HG03045 (cell line): ENCODE measurements around the gene ACIN1.
"Not testable (repeated sequence)": the region's sequence is repeated elsewhere in the genome, so short reads cannot be mapped to it uniquely, and the experiment has no call there.

ENCODE experiments used
- ATAC-seq: cut with Tn5 transposase; IDR thresholded peaks from one replicate; pipeline ENCODE4 v1.9.1; 2021; ENCODE audit warnings: mild to moderate bottlenecking, moderate library complexity; ENCODE audit not compliant: unreplicated experiment

ACIN1 gene

DNA sequence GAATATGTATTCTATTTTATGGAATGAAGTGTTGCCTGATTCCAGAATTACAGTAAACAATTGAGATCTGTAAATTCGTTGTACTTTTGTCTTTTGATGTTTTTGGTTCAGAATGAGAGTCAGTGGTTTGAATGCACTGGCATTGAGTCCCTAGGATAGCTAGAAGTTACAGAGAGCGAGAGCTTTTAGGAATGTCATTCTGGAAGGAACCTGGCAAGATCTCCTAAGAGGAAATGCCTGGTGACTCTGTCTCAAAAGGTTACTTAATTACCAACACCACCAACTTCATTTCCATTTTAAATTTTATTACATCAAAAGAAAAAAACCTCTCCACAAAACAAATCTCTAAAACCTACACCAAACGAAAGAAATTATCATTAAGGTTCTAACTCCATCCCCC lies 30.1 kb upstream of the ACIN1 start:
- no peak for ATAC-seq

DNA sequence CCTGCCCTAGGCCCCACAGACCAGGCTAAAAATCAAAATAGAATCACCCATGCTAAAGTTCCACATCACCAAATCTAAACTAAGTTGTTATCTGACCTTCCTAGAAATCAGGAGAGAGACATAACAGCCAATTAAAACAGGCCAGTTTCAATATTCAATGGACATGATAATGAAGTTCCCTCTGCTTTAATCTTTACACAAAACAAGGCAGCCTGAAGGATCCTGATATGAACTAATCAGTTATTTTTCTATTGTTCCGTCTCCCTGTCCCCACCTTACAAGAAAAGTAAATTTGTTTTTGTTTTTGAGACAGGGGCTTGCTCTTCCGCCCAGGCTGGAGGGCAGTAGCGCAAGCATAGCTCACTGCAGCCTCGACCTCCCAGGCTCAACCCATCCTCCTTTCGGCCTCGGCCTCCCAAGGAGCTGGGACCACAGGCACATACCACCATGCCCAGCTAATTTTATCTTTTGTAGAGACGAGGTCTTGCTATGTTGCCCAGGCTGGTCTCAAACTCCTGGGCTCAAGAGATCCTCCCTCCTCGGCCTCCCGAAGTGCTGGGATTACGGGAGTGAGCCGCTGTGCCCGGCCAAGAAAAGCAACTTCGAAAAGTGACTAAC lies 29.5 kb upstream of the ACIN1 start:
- ATAC-seq: no peak

DNA sequence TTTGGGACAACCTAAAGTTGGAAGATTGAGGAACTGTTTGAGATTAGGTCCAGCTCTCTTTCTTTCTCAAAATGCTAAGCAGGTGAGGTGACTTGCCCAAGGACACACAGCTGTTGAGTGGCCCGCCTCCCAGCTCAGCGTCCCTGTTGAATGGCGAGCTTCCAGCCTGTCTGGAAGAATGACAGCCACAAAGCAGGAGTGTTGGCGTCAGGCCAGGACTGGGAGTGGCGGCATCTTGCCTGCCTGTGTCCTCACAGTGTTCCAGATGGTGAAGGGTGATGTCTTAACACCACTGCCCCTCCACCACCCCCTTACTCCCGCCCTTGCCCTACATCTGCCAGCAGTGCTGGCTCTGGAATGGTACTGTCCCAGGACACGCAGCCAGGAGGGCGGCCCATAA lies 28.5 kb upstream of the ACIN1 start:
- no peak for ATAC-seq

DNA sequence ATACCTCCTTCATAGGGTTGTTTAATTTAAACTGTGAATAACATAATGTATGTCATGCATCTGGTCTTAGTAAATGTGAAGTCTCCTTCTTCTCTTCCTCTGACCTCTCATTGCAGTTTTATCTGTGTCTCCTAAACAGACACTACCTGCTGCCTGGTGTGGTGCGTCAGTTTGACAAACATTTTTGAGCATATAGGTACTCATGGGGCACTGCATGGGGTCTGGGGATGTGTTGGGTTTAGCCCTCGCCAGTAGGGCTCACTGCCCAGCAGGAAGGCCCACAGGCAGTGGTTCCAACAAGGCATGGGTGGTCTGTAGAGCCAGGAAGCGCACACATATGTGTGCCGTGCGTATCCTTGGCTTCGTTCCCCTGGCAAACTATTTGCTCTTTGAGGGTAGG lies 27.1 kb upstream of the ACIN1 start:
- ATAC-seq: no peak

DNA sequence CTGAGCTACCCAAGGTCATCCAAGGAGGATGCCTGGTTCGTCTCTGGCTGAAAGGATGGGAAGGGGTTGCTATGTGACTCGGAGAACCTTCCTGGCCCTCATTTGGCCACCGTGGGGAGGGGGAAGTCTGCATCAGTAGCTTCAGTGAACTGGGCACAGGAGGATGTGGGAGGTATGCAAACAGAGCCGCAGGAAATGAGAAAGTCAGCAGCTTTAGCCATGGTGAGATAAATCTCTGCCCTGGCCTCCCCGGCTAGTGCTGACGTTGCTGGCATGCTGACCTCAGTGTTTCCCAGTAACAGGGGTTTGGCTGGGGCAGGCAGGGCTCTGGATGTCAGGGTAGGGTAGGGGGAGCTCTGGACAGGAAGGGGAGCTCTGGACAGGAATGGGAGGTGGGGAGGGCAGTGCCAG lies 26.4 kb upstream of the ACIN1 start:
- ATAC-seq: no peak

DNA sequence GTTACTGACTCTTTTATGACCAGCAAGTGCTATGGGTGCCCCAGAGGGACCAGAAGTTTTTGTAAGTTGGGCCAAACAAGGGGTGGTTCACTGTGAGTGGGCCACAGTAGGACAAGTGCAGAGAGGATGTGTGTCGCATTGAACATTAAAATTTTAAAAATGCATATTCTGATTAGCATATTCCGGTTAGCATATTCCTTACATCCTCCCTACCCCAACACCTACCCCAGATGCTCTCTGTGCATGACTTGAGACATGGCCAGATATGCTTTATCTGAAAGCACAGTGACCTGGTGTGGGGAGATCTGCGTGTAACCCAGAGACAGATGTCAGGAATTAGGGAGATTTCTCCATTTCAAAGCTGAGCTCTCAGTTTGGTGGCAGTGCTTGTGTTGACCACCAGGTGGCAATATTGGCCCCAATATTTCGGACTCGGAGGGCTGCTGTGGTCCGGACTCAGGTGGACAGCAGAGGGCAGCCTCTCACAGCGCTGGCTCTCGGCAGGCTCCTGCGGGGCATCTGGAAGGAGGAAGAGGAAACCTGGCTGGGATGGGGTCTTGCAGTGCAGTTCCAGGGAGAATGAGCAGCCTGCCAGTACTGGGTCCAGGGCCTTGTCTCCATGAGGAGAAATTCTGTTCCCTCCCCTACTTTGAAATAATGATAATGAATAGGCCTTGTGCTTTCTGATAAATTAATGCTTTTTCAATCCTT lies 25.8 kb upstream of the ACIN1 start:
- peak; percentile 67 for ATAC-seq

DNA sequence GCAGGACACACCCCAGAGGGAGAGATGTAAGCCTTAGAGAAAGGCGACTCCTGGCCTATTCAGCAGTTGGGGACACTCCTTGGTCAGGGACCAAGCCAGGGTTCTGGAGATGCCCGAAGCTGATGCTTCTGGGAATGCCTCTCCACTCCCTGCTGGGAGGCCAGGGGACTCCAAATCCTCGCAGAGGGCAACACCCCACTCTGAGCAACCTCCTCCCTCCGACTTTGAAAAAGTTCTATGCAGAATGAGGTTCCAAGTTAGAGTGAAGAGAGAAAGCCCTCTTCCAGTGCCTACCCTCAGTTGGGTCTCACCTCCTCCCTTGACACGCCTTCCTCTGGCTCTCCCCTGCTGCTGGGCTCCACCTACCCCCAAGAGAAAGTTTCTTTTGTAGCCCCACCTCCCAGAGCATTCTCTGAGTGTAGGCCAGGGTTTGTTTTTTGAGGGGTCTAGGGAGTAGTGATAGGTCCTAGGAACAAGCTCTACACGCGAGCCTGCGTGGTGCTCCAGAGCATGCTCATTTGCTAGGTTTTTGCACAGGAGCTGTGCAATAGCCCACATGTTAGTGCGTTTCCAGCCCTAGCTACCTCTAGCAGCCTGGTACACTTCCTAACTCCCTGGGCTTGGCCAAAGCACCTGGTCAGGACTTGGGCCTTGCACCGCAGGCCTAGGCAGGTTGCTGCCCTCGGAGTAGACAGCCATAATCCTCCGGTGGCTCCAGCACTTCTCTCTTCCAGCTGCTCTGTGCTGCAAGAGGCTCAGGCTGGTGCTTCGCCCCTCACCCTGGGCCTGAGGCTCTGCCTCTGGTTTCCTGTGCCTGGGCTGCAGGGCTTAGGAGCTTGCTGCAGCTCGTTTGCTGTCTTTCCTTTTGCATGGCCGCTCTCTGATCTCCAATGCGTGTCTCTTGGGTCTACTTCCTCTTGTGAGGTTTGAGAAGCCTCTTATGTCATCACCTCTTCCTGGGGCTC lies 24.7 kb upstream of the ACIN1 start:
- no peak for ATAC-seq

DNA sequence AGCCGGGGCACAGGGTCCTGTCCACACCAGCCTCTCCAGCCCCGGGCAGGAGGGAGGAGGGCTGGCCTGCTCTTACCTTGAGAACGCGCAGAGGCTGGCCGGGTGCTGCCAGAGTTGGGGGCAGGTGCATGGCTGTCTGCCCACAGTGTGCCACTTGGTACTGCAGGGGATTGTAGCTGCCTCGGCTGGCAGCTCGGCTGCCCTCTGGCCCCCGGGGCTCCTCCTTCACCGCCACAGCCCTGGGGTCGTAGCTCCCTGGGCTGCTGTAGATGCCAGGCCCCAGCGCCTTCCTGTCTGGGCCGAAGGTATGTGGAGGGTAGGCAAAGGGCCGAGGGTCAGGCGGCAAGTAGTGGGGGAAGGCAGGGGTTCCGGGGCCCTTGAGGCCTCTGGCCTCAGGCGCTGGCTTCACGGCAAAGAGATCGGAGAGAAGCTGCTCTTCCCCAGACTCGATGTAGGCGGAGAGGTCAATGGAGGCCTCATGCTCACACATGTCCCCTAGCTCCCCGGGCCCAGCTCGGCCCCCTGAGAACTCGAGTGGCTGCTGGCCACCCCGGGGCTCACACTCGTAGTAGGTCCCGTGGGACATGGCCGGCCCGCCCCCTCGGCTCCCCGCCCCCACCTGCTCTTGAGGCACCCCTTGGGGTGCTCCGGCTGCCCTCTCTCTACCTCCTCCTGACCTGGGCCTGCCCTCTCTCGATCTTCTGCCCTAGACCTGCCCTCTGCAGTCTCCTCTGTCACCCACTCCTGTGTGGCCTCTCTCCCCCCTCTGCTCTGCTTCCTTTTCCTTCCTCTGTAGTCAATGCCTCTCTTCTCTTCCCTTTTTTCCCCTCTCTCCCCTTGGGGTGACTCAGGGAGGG lies 23.8 kb upstream of the ACIN1 start, which contains the start of gene CEBPE:
CEBPE (minus strand) TSS at position 750 of the 857 bp plus-strand sequence; CDS start at position 586, 164 bp downstream.
- ATAC-seq: no peak

DNA sequence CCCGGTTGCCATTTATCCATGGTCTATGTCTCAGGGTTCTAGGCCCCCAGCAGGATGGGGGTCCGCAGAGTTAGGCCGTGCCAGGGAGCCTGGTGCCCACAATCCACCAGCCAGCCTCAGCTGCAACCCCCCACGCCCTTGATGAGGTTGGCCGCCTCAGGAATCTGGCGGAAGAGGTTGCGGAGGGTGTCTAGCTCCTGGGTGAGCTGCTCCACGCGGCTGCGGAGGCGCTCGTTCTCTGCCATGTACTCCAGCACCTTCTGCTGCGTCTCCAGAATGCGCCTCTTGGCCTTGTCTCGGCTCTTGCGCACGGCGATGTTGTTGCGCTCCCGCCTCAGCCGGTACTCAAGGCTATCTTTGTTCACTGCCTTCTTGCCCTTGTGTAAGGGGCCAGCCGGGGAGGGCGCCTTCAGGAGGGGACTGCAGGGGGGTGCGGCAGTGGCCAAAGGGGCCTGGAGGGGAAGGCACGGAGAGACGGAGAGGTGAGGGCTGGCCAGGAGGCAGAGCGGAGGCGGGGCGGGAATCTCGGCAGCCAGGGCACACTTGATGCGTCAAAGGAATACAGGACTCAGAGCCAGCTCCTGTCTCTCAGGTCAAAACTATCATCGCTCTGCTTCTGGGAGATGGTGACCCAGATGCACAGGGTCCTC lies 22.6 kb upstream of the ACIN1 start:
- no peak for ATAC-seq

DNA sequence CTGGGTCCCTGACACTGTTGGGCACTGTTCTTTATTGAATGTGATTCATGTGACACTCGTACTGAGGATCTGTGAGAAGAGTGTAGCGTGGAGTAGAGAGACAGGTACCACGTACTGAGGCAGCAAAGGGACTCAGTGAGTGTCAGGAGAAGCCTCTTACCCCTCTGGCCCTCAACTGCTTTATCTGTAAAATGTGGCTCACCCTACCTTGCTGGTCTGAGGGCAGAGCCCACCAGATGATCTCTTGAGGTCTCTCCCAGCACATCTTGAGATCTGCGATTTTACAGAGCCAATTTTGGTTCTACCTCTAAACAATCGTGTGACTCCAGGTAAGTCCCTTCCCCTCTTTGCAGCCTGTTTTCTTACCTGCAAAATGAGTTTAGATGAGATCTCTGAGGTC lies 21.0 kb upstream of the ACIN1 start:
- no peak for ATAC-seq

DNA sequence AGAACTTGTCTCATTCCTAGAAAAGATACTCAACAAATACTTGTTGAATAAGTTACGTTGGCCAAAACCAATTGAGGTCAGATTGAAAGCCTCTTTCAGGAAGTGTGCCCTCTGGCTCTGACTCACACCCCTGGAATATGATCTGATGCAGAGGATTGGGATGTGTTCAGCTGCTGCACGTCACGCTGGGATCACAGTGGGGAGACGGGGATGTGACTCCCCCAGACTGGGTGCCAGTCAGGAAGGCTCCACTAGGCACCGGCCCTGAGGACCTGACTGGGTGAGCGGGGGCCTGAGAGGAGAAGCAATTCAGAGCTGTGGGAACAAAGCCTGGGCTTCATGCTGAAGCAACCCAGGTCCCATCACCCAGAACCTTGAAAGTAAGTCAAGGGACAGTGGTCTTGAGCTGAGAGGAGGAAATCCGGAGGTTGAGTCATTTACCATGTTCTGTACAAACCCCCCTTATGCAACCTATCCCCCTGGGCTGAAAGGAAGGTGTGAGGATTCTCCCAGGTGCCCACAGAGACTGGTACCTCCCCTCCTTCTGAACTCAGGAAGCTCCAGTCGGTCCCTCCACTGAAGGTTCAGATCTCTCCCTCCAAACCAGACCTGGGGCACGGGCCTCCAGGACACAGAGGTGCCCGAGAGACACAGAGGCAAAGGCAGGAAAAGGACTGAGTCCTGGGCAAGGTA lies 20.2 kb upstream of the ACIN1 start:
- no peak for ATAC-seq

DNA sequence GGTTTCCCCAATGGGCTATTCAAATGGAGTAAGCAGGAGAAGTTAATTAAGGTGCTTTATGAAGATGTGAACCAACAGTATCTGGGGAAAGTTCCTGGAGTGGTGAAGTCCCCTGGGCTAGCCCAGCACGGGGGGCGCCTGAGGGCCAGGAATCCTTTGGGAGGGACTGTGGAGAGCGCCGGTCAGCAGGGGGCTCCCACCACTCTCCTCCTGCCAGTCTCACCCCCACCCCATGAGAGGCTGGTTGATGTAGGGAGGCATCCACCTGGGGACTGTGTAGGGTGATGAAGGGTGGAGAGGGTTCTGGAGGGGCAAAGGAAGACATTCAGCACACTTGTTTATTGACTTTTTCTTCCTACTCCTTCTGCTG lies 19.7 kb upstream of the ACIN1 start:
- no peak for ATAC-seq

DNA sequence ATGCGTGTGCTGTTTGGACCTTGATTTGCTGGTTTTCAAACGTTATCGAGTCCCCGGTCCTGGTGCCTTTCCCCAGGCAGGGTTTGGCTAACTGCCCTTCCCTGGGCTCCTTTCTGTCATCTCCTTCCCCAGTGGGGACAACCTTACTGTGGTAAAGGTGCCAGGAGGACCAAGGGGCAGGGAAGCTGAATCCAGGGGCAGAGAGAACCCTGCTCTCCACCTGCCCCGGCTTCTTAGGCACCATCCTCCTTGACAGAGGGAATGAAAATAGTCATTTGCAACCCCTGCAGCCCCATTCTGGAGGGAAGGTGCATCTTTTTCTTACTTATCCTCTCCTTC lies 19.2 kb upstream of the ACIN1 start:
- no peak for ATAC-seq

DNA sequence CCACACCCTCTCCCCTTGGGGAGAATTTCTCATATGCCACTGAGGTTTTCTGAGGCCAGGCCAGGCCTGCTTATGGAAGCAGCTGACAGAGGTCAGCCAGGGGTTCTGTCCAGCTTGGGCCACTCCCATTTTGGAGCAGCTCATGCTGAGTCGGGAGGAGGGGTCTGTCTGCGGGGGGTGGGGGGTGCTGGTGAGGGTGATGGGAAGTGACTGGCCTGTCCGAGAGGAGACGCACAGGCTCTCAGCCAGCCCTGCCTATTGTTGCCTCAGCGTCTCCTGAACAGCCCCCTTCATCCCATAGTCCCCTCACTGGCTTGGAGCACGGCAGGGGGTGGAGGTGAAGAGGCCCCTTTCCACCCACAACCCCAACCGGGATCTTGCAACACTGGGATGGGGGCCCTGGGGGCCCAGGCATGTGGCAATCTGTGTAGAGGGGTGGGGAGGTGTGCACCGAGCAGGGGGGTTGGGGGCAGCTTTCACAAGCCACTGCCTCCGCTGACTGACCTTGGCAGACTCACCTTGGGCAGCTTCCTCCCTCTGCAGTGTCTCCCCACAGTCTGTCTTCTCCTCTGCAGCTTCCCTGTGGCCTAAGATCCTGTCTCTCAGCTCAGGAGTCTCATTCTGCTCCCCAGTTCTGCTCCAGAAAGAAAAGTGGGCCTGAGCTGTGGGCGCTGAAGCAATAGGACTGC lies 18.6 kb upstream of the ACIN1 start:
- ATAC-seq: no peak

DNA sequence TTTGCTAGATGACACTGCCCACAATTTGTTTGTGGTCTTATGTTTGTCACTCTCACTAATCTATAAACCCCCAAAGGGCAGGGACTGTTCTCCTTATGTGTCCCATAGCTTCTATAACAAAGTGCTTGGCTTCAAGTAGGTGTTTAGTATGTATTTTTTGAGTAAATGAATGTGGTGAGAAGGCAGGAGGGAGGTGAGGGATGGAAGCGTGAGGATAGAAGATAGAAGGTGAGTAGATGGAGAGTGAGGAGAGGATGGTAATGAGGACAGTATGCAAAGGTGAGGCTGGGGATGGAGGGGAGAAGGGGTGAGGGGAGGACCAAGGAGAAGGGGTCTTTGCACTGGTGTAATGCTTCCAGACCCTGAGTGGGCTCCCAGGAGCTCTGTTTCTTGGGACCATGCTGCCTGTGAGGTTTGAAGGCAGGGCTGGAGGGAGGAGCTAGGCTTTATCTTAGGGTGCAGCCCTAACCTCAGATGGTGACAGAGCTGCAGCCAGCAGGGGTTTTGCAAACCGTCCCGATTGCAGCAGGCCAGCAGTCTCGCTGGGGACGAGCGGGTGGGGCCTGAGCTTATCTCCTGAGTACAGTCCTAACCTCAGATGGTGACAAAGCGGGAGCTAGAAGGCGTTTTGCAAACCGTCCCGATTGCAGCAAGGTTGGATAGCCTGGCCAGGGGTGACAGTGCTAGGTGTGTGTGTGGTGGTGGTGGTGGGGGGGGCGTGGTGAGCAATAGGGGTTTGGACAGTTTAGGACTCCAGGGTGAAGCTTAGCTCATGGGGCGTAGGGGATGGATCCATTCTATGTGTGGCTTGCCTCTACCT lies 17.6 kb upstream of the ACIN1 start:
- no peak for ATAC-seq

DNA sequence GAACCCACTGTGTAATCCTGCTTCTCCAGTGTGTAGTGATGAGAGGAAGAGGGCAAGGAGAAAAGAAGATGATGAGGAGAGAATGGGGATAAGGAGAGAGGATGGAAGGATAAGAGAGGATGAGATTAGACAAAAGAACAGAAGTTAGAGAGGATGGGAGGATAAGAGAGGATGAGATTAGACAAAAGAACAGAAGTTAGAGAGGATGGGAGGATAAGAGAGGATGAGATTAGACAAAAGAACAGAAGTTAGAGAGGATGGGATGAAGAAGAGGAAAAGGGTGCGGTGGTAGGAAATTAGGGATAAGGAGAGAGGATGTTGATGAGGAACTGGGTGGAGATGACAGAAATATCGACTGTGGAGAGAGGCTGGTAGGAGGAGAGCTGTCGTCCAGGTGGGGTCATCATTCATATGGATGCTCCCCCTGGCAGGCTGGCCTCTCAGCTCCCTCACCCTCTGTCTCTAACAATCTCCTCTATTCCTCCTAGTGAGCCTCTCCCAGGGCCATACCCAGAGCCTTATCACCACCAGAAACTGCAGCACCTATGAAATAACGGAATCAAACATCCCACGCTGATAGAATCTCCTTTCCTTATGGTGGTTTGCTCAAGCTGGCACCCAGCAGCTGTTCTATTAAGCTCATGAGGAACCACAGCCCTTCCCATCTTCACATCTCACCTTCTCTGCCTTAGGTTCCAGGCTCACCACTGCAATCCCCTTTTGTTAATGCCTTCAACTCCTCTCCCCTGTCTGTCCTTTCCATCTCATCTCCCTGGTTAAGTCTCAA lies 15.8 kb upstream of the ACIN1 start:
- ATAC-seq: no peak

DNA sequence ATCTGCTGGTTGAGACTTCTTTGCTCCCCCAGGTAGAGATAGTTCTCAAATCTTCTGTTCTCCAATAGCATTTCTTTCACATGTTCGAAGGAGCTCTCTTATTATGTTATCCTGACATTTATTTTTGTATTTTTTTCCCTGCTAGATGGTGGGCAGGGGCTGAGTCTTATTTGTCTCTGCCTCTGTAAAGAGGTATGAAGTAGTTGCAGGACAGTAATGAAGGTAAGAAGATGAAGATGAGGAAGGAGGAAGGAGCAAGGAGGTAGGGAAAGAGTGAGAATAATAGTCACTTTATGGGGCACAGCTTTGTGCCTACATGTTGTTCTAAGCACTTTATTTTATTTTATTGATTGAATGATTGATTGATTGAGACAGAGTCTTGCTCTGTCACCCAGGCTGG lies 14.8 kb upstream of the ACIN1 start:
- ATAC-seq: no peak

DNA sequence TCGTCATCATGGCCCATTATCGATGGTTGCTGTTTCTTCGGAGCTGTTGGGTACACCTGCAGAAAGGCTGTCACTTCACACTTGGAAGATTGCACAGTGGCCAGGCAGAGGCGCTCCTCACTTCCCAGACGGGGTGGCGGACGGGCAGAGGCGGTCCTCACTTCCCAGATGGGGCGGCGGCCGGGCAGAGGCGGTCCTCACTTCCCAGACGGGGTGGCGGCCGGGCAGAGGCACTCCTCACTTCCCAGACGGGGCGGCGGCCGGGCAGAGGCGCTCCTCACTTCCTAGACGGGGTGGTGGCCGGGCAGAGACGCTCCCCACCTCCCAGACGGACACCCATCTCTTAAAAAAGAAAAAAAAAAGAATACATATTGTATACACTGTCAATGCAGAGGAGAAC lies 13.2 kb upstream of the ACIN1 start:
- not testable (repeated sequence) for ATAC-seq
